Tibial nerve (tissue), 4 donors: ENCODE results near the gene TTLL8. TPM values are rescaled to one million over a fixed set of nuclear protein-coding genes. Genes with fewer than 3 reads are reported as not detected.
"Not testable (repeated sequence)": the region's sequence is repeated elsewhere in the genome, so short reads cannot be mapped to it uniquely, and the experiment has no call there.

Experiments used
- DNase-seq, 2 donors: peaks; one replicate each; pipeline ENCODE4 v3.0.0-alpha.2; 2019; ENCODE audit warnings: low spot score in 2 of 2
- H3K27ac ChIP-seq, 4 donors: fragments of 200-600 bp; sonication (generic) in 3 of 4; one replicate each; pipeline ENCODE4 v1.5.1; 2017 to 2019; ENCODE audit warnings: mild to moderate bottlenecking in 1 of 4
- H3K27me3 ChIP-seq, 2 donors: fragments of 200-600 bp; sonication (generic) in 1 of 2; one replicate each; pipeline versions ENCODE4 v1.5.1 to v1.6.0; 2017 to 2019
- H3K36me3 ChIP-seq, 3 donors: fragments of 200-600 bp; sonication (generic); one replicate each; pipeline ENCODE4 v1.5.1; 2018 to 2019
- H3K4me1 ChIP-seq, 4 donors: fragments of 200-600 bp; sonication (generic) in 3 of 4; one replicate each; pipeline ENCODE4 v1.5.1; 2017 to 2019
- H3K4me3 ChIP-seq, 4 donors: fragments of 200-600 bp; sonication (generic) in 3 of 4; one replicate each; pipeline ENCODE4 v1.5.1; 2017 to 2019; ENCODE audit warnings: mild to moderate bottlenecking in 1 of 4, moderate library complexity in 1 of 4
- H3K9me3 ChIP-seq, 4 donors: fragments of 200-600 bp; sonication (generic) in 3 of 4; one replicate each; pipeline ENCODE4 v1.5.1; 2017 to 2019
- CTCF ChIP-seq, 5 experiments: fragments of 200-600 bp in 3 of 5; fragments of 450-650 bp in 2 of 5; sonication (generic) in 3 of 5; IDR thresholded peaks; one replicate each; pipeline ENCODE4 v1.5.1; 2016 to 2019; ENCODE audit warnings: antibody characterized with exemption in 5 of 5, mild to moderate bottlenecking in 3 of 5, moderate library complexity in 2 of 5
- EP300 ChIP-seq, 2 donors: sonication (generic); formaldehyde crosslinking; IDR thresholded peaks; one replicate each; pipeline ENCODE4 v1.6.1; 2017; ENCODE audit warnings: antibody characterized with exemption in 2 of 2, mild to moderate bottlenecking in 1 of 2
- POLR2A ChIP-seq, 2 donors: fragments of 450-650 bp; IDR thresholded peaks; one replicate each; pipeline ENCODE4 v1.6.1; 2017; ENCODE audit warnings: antibody characterized with exemption in 2 of 2, mild to moderate bottlenecking in 2 of 2, moderate library complexity in 2 of 2
- WGBS, 2 donors: methylation state at CpG; one replicate each; pipeline ENCODE4 v1.1.5; 2018; 5-methylcytosine and 5-hydroxymethylcytosine counted together
- total RNA-seq, 4 donors: library from RNA; depleted of rRNA; stranded (reverse); fragments of >200 nt; gene quantifications; one replicate each; pipeline ENCODE4 v1.1.0, GENCODE V29; 2016

Gene TTLL8
- total RNA-seq, 4 donors from 2014 or later = not detected

- Histone ChIP-seq H3K27ac (no peak overlapping the region), H3K9me3 (peaks cover 0 to 41% (median 4%) of the 10 kb centered on the region in 4 donors), H3K4me3 (no peak overlapping the region), H3K36me3 (no peaks in the 10 kb centered on the region), H3K4me1 (peaks cover 0 to 4% (median 2%) of the 10 kb centered on the region in 4 donors), H3K27me3 (no peaks in the 10 kb centered on the region)
- peak in 1 of 2 donors; percentile 1 for DNase-seq
- TF ChIP-seq POLR2A (IDR thresholded peaks at IDR 0.05) (no peak), EP300 (IDR thresholded peaks at IDR 0.05) (no peak), CTCF (IDR thresholded peaks at IDR 0.05) (no peak)
- WGBS, 2 donors = 86 to 92% methylated on average over 7 of the region's 7 CpGs
Measured at GRCh38 chr22:49991907-49992533, 66.1 kb downstream of the TTLL8 start.

DNA sequence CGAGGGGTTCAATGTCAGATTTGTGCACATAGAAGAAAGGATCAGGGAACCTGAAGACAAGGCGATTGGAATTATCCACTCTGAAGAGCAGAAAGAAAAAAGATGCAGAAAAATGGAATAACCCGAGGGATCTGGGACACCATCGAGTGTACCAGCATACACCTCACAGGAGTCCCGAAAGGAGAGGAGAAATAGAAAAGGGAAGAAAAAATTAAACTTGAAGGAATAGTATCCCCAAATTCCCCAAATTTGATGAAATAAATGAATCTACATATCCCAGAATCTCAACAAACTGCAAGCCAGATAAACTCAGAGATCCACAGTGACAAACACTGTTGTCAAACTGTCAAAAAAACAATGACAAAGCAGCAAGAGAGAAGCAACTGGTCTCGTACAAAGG, 66.9 kb downstream of the TTLL8 start:
- TF ChIP-seq CTCF (IDR thresholded peaks at IDR 0.05) = no peak
- TF ChIP-seq POLR2A (IDR thresholded peaks at IDR 0.05) = no peak
- no peak for TF ChIP-seq EP300 (IDR thresholded peaks at IDR 0.05)
- no peak overlapping the region for H3K4me3 ChIP-seq
- H3K9me3 ChIP-seq = peaks cover 0 to 49% (median 7%) of the 10 kb centered on the region in 4 donors
- no peak overlapping the region for H3K27ac ChIP-seq
- no peak for DNase-seq
- no peaks in the 10 kb centered on the region for H3K36me3 ChIP-seq
- H3K27me3 ChIP-seq = peaks cover 0 to 5% of the 10 kb centered on the region in 2 donors
- peaks cover 0 to 4% (median 2%) of the 10 kb centered on the region in 4 donors for H3K4me1 ChIP-seq
- 90 to 91% methylated on average over 6 of the region's 6 CpGs for WGBS, 2 donors

DNA sequence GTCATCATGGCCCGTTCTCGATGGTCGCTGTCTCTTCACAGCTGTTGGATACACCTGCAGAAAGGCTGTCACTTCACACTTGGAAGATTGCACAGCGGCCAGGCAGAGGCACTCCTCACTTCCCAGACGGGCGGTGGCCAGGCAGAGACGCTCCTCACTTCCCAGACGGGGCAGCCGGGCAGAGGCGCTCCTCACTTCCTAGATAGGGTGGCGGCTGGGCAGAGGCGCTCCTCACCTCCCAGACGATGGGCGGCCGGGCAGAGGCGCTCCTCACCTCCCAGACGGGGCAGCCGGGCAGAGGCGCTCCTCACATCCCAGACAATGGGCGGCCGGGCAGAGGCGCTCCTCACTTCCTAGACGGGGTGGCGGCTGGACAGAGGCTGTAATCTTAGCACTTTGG, 68.3 kb downstream of the TTLL8 start:
- H3K27ac ChIP-seq, H3K27me3 ChIP-seq, H3K36me3 ChIP-seq, H3K4me3 ChIP-seq, H3K4me1 ChIP-seq, DNase-seq: not testable (repeated sequence)
- H3K9me3 ChIP-seq = peaks cover 0 to 61% (median 10%) of the 10 kb centered on the region in 4 donors
- 89 to 93% methylated on average over 16 to 22 of the region's 24 CpGs for WGBS, 2 donors

- H3K4me3 ChIP-seq = no peak overlapping the region
- TF ChIP-seq EP300 (IDR thresholded peaks at IDR 0.05) (no peak), POLR2A (IDR thresholded peaks at IDR 0.05) (no peak), CTCF (IDR thresholded peaks at IDR 0.05) (no peak)
- H3K9me3 ChIP-seq = peaks cover 0 to 54% (median 9%) of the 10 kb centered on the region in 4 donors
- H3K27ac ChIP-seq = no peak overlapping the region
- peaks cover 0 to 43% of the 10 kb centered on the region in 2 donors for H3K27me3 ChIP-seq
- DNase-seq = no peak
- 97 to 98% methylated on average over 2 of the region's 2 CpGs for WGBS, 2 donors
- H3K36me3 ChIP-seq = no peaks in the 10 kb centered on the region
- peaks cover 0 to 10% (median 3%) of the 10 kb centered on the region in 4 donors for H3K4me1 ChIP-seq
Measured at GRCh38 chr22:49986325-49986724, 71.8 kb downstream of the TTLL8 start.

DNA sequence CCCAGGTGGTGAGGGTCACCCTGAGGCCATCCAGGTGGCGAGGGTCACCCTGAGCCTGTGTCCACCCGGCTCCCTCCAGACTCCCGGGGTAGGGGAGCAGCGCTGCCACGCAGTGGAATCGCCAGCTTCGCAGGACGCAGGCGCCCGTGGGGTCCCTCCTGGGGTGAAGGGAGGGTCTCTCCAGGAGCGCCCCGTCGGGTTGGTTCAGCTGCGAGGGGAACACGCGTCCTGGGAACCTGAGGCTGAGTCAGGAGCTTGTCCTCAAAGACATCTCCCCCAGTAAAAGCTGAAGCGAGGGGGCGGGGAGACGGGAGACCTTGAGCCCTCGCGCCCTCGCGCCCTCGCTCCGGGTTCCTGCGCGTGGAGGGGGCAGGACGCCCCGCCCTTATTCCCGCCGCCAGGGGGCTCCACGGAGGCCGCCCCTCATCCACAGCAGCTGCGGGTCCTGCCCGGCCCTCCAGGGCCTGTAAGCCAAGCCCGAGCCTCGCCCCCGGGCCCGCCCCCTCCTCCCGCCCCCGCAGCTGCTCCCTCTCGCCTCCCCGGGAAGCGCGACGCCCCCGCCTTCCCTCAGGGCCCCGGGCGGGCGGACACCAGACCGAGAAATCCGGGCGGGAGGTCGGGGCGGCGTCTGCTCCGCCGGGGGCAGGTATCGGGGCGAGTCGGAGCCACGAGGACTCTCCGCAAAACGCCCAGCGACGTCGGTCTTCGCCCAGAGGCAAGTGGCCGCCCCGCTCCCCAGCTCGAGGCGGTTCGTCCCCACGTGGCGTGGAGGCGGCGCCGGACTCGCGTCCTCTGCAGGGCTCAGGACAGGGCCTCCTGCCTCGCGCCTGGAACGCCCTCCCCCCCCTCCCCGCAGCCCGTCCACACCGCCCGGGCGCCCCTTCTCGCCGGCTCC, 74.7 kb downstream of the TTLL8 start:
- Histone ChIP-seq H3K27me3 (peaks cover 0 to 56% of the 10 kb centered on the region in 2 donors), H3K9me3 (peaks cover 0 to 48% (median 6%) of the 10 kb centered on the region in 4 donors), H3K27ac (no peak overlapping the region), H3K36me3 (no peaks in the 10 kb centered on the region), H3K4me1 (peaks cover 0 to 10% (median 3%) of the 10 kb centered on the region in 4 donors), H3K4me3 (peak overlapping the region in 1 of 4 donors; percentile 21)
- WGBS, 2 donors = 2 to 12% methylated on average over 16 to 59 of the region's 90 CpGs
- no peak for TF ChIP-seq POLR2A (IDR thresholded peaks at IDR 0.05)
- TF ChIP-seq CTCF (IDR thresholded peaks at IDR 0.05) = peak in 2 of 5 experiments; percentile 23 to 29
- TF ChIP-seq EP300 (IDR thresholded peaks at IDR 0.05) = no peak
- no peak for DNase-seq

DNA sequence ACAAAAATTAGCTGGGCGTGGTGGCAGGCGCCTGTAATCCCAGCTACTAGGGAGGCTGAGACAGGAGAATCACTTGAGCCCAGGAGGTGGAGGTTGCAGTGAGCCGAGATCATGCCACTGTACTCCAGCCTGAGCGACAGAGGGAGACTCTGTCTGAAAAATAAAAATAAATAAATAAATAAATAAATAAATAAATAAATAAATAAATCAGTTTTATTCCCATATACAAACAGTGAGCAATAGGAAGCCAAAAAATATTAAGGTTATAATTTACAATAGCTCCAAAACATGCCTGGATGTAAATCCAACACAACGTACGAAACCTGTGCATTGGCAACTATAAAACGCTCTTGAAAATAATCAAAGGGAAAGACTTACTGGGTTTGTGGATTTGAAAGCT, 76.3 kb downstream of the TTLL8 start:
- Histone ChIP-seq H3K4me1 (peaks cover 0 to 10% (median 3%) of the 10 kb centered on the region in 4 donors), H3K27me3 (peaks cover 0 to 56% of the 10 kb centered on the region in 2 donors), H3K9me3 (peaks cover 0 to 41% (median 6%) of the 10 kb centered on the region in 4 donors)
- not testable (repeated sequence) for DNase-seq, H3K27ac ChIP-seq, H3K4me3 ChIP-seq, H3K36me3 ChIP-seq
- 91 to 95% methylated on average over 7 of the region's 7 CpGs for whole genome bisulfite sequencing, 2 donors
